Measurements from ENCODE around the gene RNF5. TPM values are rescaled to one million over a fixed set of nuclear protein-coding genes. Genes with fewer than 3 reads are reported as not detected.

Gene RNF5
- total and polyA plus RNA-seq, 2 donors (not counting 1 experiment from before 2014, with no cell fraction given) = 25.5 to 40.7 TPM

GRCh38 chr6:32175711-32176475 is 2.3 kb upstream of the RNF5 start, which contains the start of gene AGPAT1:
TSS of gene AGPAT1 (minus strand) at chr6:32176084. CDS start at chr6:32171496, 4,588 bp downstream.
- peak within 1 kb of the TSS; percentile 93 for H3K4me2 ChIP-seq (replicated peaks; ENCODE audit: low read depth, low read length, poor library complexity, severe bottlenecking)
- no peaks in the 10 kb centered on the region for H3K9me3 ChIP-seq (ENCODE audit: control extremely low read depth in 1 of 3, control insufficient read depth in 2 of 3, insufficient read depth in 1 of 3, low read length in 2 of 3)
- H3K4me1 ChIP-seq (ENCODE audit: control insufficient read depth in 2 of 2, insufficient read depth in 2 of 2, low read length in 2 of 2) = peaks cover 34 to 50% of the 10 kb centered on the region in 2 donors
- Mint-ChIP-seq H3K27ac (peak within 1 kb of the TSS; percentile 99), H3K4me3 (peak within 1 kb of the TSS; percentile 97), H3K9me3 (ENCODE audit: insufficient read depth) (no peaks in the 10 kb centered on the region), H3K27me3 (no peaks in the 10 kb centered on the region), H3K4me1 (peaks cover 68% of the 10 kb centered on the region)
- POLR2A ChIA-PET = interaction anchor here (1.0 to 3.0 kb wide), 4 partner anchors 15 to 46 kb away, joined by 3 to 25 read pairs (median 10); partner anchors contain the start of genes FKBPL and PBX2
- peak; percentile 46 for ATAC-seq (ENCODE audit: low read depth)
- H3K27me3 ChIP-seq (replicated peaks in 1 of 4; ENCODE audit: control extremely low read depth in 1 of 4, control insufficient read depth in 3 of 4, insufficient read depth in 4 of 4, low read length in 3 of 4) = no peaks in the 10 kb centered on the region
- H4K20me1 ChIP-seq (ENCODE audit: control insufficient read depth, insufficient read depth, low read length, poor library complexity, severe bottlenecking) = no peaks in the 10 kb centered on the region
- intact Hi-C loops (cut with micrococcal nuclease) = loop anchor here (1.0 to 5.0 kb wide), 7 partner anchors 14 to 1396 kb away; partner anchors contain the start of genes CSNK2B, HSD17B8, LY6G5B and NELFE
- CTCF ChIA-PET = interaction anchor here (1.0 to 1.4 kb wide), 4 partner anchors 20 to 57 kb away, joined by 3 to 6 read pairs (median 4); no protein-coding TSS in a partner anchor
- peak; percentile 96 for DNase-seq
- 2% methylated on average over 8 of the region's 27 CpGs for WGBS (ENCODE audit: insufficient coverage)
- H2AFZ ChIP-seq (ENCODE audit: insufficient read depth, low read depth, low read length, poor library complexity, severe bottlenecking) = peak within 1 kb of the TSS; percentile 86
- peaks cover 25% of the 10 kb centered on the region for H3K79me2 ChIP-seq (ENCODE audit: control insufficient read depth, insufficient read depth, low read length)
- H3K36me3 ChIP-seq (replicated peaks in 1 of 2; ENCODE audit: control extremely low read depth in 1 of 2, control insufficient read depth in 1 of 2, extremely low read depth in 1 of 2, insufficient read depth in 2 of 2, low read length in 1 of 2) = peaks cover 3 to 12% of the 10 kb centered on the region in 2 experiments
- H3K4me3 ChIP-seq (ENCODE audit: control extremely low read depth in 1 of 5, extremely low read depth in 1 of 5, insufficient read depth in 1 of 5, low read depth in 2 of 5, low read length in 4 of 5) = peak within 1 kb of the TSS; percentile 75 to 87 (median 82)
- H3K9ac ChIP-seq (ENCODE audit: low read length) = peak within 1 kb of the TSS; percentile 81
- H3K27ac ChIP-seq (ENCODE audit: low read length in 2 of 2) = peak within 1 kb of the TSS; percentile 97 to 98
- TF ChIP-seq EZH2 (IDR thresholded peaks at IDR 0.05; ENCODE audit: borderline replicate concordance, insufficient read depth, low read depth, low read length, poor library complexity, severe bottlenecking) (no peak), CTCF (IDR thresholded peaks at IDR 0.05) (no peak)

Measured in B cell (primary cell).